Anterior cingulate cortex (tissue), 58 donors: ENCODE measurements around the gene PLA2G6.
"Not testable (repeated sequence)": the region's sequence is repeated elsewhere in the genome, so short reads cannot be mapped to it uniquely, and the experiment has no call there.

Source experiments
- DNase-seq, 58 donors: peaks; one replicate each; lab custom pipeline; 2025; lab: John Stamatoyannopoulos, UW

The PLA2G6 gene

DNA sequence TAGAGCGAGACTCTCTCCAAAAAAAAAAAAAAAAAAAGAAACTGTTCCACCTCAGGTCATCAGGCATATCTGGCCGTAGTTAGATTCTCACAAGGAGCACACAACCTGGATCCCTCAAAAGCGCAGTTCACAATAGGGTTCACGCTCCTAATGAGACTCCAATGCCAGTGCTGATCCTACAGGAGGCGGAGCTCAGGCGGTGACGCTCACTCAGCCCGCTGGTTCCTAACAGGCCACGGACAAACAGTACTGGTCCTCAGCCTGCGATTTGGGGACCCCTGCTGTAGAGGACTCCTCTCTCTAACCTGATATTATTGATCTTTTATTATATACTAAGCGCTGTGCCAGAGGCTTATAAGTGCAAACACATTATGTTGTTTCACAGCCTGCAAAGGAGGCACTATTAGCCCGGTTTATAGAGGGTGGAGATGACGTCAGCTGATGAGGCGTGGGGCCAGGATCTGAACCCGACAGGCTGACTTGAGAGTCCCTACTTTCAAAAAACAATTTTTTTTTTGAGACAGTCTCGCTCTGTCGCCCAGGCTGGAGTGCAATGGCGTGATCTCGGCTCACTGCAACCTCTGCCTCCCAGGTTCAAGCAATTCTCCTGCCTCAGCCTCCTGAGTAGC is 15.3 kb upstream of the PLA2G6 start:
- peak in 1 of 58 donors; percentile 36 for DNase-seq

DNA sequence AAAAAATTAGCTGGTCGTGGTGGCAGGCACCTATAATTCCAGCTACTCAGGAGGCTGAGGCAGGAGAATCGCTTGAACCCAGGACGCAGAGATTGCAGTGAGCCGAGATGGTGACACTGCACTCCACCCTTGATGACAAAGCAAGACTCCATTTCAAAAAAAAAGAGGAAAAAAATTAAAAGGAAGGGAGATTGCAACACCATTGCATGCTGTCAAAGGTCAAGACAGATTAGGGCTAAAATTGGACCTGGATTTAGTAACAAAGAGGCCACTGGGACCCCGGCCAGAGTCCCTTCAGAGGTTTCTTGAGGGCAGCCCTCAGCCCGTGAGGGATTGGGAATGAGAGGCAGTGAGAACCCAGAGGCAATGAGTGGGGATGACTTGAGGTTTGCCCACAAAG is 11.9 kb upstream of the PLA2G6 start:
- no peak for DNase-seq

DNA sequence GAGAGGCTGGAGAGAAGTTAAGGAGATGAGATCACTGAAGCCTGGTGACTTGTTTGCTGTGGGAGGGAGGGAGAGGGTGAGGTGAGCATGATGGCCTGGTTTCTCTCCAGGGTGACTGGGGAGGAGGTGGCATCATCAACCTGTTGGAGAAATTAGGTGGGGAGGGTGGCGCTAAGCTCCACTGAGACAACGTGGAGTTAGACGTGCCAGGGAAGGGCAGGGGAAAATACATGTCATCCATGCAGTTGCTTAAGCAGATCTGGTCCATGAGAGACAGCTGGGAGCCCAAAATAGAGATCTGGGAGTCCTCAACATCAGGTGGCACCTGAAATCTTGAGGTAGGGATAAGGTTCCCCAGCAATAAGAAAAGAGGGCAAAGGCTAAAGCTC is 10.8 kb upstream of the PLA2G6 start:
- DNase-seq, result no peak

DNA sequence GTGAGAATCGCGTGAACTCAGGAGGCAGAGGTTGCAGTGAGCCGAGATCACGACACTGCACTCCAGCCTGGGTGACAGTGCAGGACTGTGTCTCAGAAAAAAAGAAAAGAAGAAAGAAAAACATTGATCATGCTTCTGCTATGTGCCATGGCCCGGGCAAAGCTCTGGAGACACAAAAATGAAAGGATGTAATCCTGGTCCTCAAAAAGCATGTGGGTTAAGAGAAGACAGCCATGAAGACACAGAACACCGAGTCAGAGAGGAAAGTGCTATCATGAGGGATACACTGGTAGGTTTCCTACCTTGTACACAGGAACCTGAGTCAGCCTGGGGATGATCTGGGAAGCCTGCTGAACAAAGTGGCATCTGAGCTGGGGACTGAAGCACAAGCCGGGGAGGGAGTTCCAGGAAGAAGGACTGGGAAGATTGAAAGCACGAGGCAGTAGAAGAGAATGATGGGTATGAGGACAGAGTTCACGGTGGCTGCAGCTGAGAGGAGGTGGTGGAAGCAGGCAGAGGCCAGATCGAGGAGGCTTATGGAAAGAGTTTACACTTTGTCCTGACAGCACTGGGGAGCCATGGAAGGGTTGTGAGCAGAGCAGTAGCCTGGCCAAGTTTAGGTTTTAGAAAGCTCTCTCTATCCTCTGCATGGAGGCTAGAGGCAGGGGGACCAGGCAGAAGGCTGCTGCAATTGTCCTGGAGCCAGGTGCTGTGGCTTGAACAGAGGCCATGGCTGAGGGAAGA is 10.3 kb upstream of the PLA2G6 start:
- DNase-seq, result no peak

DNA sequence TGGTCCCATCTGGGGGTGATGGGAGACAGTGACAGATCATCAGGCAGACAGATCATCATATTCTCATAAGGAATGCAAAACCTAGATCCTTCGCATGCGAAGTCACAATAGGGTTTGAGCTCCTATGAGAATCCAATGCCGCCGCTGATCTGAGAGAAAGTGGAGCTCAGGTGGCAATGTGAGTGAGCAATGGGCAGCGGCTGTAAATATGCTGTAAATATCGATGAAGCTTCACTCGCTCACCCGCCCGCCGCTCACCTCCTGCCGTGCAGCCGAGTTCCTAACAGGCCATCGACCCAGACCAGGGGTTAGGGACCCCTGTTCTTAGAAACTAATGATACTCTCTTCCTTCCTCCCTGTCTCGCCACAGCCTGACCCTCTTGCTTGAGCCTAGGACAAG is 9.4 kb upstream of the PLA2G6 start:
- no peak for DNase-seq

DNA sequence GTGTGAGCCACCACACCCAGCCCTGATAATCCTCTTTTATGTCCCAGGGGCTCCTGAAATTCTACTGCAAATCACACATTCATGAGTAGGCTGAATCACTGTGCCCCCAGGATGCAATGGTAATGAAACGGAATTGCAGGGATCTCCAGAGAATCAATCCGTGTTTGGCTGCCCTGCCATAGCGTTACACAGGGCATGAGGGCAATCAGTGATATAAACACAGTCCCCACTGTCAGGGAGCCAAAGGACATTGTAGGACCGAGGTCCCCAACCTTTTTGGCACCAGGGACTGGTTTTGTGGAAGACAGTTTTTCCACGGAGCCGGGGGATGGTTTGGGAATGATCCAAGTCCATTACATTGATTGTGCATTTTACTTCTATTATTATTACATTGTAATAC is 9.0 kb upstream of the PLA2G6 start:
- no peak for DNase-seq

DNA sequence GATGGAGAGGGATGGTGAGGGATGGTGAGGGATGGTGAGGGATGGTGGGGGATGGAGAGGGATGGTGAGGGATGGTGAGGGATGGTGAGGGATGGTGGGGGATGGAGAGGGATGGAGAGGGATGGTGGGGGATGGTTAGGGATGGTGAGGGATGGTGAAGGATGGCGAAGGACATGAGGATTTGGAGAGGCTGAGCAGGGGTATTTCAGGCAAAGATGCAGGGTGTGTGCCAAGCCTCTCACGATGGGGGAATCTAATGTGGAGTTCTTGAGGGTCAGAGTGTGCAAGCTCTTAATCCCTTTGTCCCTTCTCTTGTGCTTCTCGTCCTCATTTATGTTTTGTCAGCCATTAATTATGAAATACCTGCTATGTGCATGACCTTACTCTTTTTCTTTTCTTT is 7.5 kb upstream of the PLA2G6 start:
- no peak for DNase-seq

DNA sequence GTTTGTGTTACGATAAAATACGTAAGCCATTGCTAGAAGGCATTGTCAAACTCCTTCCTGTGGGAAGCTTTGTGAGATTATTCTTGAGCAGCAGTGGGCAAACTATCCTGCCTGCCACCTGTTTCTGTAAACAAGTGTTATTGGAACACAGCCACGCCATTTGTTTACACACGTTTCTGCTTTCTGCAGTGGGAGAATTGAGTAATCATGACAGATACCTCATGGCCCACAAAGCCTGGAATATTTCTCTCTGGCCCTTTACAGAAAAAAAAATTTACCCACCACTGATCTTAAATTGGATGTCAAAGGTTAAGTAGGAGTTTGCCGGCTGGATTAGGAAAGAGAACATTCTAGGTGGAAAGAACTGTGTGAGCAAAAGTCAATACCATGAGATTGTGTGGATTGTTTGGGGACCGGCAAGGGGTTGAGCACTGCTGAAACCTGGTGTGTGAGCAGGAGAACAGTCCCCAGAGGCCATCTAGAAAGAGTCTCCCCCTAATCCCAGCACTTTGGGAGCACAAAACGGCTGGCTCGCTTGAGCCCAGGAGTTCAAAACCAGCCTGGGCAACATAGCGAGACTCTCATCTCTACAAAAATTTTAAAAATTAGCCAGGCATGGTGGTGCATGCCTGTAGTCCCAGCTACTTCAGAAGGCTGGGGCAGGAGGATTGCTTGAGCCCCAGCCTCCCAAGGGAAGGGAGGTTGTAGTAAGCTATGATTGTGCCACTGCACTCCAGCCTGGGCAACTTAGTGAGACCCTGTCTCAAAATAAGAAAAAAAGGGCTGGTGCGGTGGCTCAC is 6.0 kb upstream of the PLA2G6 start:
- no peak for DNase-seq

DNA sequence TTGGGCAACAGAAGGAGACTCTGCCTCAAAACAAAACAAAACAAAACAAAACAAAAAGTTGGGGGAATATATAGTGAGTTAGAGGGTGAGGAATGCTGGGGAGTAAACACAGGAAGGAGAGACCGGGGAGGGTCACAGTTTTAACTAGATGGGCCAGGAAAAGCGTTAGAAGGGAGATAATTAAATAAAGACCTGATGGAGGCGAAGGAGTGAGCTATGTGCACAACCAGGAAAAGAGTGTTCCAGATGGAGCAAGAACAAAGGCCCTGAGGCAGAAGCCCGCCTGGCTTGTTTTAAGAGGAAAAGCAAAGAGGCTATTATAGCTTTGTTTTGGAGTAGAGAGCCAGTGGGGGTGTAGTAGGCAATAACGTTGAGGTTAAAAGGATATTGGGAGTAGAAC is 4.8 kb upstream of the PLA2G6 start:
- DNase-seq, result no peak

DNA sequence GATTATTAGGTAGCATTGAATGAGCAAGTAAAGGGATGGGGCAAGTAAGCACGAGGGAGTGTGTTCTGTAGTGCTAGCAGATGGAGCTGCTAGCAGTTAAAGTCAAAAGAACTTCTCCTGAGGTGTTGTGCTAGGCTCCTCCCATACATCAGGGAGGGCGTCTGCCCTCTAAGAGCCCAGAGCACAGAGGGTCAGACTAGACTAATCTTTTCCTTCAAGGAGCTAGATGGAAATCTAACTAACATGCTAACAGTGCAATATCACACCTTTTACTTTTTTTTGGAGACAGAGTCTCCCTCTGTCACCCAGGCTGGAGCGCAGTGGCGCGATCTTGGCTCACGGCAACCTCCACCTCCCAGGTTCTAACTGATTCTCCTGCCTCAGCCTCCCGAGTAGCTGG is 3.2 kb upstream of the PLA2G6 start:
- no peak for DNase-seq

DNA sequence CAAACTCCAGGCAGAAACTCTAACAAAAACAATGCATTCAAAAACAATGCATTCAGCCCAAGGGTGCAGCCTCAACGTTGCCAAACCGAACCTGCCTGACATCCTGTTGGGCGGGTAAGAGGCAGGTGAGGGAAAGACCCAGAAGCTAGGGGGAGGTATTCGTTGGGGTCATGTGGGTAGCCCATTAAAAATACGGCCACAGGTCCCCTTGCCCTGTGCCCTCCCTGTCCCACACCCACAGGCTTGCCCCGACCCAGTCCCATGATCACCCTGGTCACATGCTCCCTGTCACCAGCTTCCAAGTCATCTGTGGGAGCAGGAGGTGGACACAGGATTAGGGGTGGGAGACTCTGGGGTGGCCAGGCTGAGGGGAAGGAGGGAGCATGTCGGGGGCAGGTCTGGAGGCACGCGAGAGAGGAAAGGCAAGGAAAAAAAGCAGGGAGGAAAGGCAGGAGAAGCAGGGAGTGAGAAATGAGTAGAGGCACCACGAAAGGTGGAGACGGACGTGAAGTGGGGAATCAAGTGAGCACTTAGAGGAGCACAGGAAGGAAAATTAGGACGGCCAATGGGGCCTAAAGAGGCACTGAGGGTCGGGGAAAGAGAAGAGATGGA is 683 bp downstream of the PLA2G6 start:
- DNase-seq, result peak in 42 of 58 donors; percentile 19 to 78 (median 52)

DNA sequence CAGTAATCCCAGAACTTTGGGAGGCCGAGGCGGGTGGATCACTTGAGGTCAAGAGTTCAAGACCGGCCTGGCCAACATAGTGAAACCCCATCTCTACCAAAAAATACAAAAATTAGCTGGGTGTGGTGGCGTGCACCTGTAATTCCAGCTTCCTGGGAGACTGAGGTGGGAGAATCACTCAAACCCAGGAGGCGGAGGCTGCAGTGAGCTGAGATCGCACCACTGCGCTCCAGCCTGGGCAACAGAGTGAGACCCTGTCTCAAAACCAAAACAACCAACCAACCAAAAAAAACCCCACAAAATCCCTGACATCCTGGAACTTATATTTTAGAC is 3.1 kb downstream of the PLA2G6 start:
- not testable (repeated sequence) for DNase-seq

DNA sequence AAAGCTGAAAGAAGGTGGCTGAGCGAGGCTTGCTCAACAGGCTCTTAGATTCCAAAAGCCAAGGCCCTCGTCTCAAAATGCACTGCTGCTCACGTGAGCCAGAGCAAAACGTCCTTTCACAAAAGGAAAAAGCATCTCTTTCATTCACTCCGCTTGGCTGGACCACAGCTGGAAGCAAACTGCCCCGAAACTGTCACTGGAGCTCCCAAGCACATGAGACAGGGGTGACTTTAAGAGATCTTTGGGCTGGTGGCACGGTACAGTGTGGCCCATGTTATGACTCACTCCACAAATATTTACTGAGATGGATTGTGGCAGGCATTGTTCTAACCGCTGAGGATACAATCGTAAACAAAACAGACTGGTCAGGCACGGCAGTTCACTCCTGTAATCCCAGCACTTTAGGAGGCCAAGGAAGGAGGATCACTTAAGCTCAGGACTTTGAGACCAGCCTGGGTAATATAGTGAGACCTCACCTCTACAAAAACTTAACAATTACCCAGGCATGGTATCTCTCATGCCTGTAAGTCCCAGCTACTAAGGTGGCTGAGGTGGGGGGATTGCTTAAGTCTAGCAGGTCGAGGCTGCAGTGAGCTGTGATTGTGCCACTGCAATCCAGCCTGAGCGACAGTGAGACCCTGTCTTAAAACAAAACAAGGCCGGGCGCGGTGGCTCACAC is 3.6 kb downstream of the PLA2G6 start:
- peak in 29 of 58 donors; percentile 18 to 77 (median 43) for DNase-seq

DNA sequence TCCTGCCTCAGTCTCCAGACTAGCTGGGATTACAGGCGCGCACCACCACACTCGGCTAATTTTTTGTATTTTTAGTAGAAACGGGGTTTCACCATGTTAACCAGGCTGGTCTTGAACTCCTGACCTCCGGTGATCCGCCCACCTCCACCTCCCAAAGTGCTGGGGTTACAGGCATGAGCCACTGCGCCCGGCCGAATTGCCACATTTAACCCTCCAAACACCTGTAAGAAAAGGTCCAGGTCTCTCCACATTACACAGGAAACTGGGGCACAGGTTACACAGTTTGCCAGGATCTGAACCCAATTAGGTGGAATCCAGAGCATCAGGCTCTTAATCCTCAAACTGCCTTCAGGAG is 4.1 kb downstream of the PLA2G6 start:
- DNase-seq, result not testable (repeated sequence)

DNA sequence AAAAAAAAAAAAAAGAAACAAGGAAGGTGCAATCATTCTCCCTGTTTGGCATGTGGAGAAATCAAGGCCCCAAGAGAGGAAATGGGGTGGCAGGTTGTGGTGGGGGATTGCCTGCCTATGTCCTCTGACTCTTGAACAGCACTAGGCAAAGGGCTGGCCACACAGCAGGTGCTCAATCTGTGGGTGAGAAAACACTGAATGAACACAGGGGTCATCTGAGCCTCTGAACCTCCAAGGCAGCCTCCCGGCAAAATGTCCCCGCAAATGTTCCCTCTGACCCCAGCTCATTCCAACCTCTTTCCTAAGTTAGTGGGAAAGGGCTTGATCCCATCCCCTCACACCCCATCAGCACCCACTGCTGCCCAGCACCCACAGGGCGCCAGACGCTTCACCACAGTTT is 4.6 kb downstream of the PLA2G6 start:
- no peak for DNase-seq

DNA sequence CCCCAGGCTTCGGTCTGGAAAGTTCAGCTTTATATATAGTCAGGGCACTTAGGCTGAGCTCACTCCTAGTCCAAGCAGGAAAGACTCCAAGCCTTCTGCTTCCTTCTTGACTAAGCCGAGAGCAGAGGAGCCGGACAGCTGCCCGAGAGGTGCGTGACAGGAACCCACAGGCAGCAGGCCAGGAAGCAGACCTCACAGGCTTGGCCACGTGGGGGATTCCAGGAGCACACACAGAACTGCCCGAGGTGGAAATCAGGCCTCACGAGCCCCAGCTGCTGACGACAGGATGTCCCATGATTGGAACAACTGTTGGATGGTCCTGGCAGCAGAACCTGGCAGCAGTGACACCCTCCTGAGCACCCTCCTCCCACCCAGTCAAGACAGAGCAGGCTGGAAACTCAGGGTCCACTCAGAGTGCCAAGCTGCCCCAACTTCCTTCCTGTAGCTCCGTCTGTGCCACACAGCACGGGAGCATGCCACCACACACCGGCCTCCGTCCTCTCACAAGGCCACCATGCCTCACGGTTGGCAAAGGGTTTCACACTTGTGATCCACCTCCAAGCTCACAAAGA is 5.4 kb downstream of the PLA2G6 start:
- DNase-seq, result peak in 8 of 58 donors; percentile 20 to 54 (median 36)

DNA sequence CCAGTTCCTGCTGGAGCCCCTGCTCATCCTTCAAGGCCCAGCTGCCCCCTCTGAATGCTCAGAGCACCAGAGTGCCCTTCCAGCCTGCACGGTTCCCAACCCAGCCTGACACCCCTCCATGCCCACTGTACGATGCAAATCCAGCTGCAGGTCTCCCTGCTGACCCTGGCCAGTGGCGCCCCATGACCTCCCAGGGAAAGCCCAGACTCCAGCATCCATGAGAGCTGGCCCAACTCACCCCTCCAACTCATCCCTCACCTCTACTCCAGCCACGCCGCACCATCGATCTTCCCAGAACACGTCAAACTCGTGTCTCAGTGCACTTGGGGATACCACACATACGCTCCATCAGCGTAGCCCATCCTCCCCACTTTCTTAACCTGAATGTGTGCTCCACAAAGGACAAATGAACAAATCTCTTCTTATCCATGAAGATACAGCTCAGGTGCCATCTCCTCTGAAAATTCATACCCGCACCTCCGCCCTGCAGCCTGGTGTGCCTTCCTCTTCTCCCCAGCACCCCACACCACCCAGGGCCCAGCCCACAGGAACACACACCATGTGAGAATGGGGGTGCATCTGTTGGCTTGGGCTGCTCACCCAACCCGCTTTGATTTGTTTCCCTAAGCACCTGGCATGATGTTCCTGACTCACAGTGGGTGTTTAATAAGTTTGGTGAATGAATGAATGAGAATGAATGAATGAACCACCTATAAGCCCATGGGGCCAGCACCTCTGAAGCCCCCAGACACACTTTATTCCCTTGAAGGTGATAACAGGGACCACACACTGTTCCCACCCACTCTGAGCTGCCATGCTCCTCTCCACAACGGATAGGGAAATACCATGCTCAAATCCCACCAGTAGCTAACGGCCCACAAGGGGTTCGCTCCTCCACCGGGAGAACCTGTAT is 6.2 kb downstream of the PLA2G6 start:
- DNase-seq, result no peak

DNA sequence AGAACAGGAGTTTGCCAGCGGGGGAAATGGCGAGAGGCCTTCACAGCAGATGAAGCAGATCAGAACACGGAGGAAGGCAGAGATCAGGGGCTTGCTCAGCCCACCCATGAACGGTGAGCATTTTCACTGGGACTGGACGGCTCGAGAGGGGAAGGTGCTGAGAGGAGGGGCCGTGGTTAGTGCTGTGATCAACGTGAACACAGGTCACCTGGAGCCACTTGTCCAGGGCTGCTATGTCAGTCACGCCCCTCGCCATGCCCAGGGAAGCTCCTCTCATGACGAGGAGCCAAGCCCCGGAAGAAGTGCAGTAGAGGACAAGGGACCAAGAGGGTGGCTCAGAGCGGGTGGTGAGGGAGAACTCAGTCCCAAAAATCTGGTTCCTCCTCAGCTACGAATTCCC is 7.0 kb downstream of the PLA2G6 start:
- DNase-seq, result no peak

DNA sequence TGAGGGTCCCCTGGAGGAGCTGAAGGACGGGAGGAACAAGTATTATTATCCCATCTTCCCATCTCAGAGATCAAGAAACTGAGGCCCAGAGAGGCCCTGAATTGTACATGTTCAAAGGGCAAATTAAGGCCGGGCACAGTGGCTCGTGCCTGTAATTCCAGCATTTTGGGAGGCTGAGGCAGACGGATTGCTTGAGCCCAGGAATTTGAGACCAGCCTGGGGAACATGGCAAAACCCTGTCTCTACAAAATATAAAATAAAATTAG is 8.1 kb downstream of the PLA2G6 start:
- no peak for DNase-seq
